H7 (cell line): Measurements from ENCODE around the gene JARID2. TPM values are rescaled to one million over a fixed set of nuclear protein-coding genes. Genes with fewer than 3 reads are reported as not detected.

ENCODE experiments used
- DNase-seq: peaks from one replicate; pipeline ENCODE4 v3.0.0; 2012
- H3K27me3 ChIP-seq: 2 replicates; pipeline ENCODE4 v1.6.0; 2011; ENCODE audit warnings: mild to moderate bottlenecking, low read length; ENCODE audit not compliant: control insufficient read depth, insufficient read depth
- H3K36me3 ChIP-seq: replicated peaks from 2 replicates; pipeline ENCODE4 v1.5.1; 2011; ENCODE audit warnings: low read length; ENCODE audit not compliant: control insufficient read depth, insufficient read depth
- H3K4me3 ChIP-seq: 2 replicates; pipeline ENCODE4 v1.5.1; 2011; ENCODE audit warnings: low read depth, mild to moderate bottlenecking, control low read depth, low read length, moderate library complexity; ENCODE audit not compliant: insufficient read depth
- total RNA-seq: library from RNA; depleted of rRNA; stranded (reverse); fragments of >200 nt; shearing (Covaris generic); gene quantifications from 2 replicates; pipeline ENCODE4 v1.2.3, GENCODE V29; 2014; rRNA removed

JARID2 gene
- 95.2 and 147 TPM in 2 replicates for total RNA-seq

GRCh38 chr6:15245361-15246216, at the start of gene JARID2:
JARID2 (plus strand) TSS chr6:15246069; CDS start chr6:15246540, 471 bp downstream.
- Histone ChIP-seq H3K4me3 (peak within 1 kb of the TSS; percentile 96), H3K36me3 (peaks cover 2% of the 10 kb centered on the region; the same call in 1 of the 2 replicates), H3K27me3 (no peaks in the 10 kb centered on the region)
- DNase-seq, result peak; percentile 98

GRCh38 chr6:15200087-15200486, 45.8 kb upstream of the JARID2 start:
- DNase-seq, result no peak
- Histone ChIP-seq H3K4me3 (no peak overlapping the region), H3K27me3 (no peaks in the 10 kb centered on the region), H3K36me3 (no peaks in the 10 kb centered on the region)

GRCh38 chr6:15205321-15205720, 40.5 kb upstream of the JARID2 start:
- DNase-seq, result no peak
- Histone ChIP-seq H3K4me3 (no peak overlapping the region), H3K27me3 (no peaks in the 10 kb centered on the region), H3K36me3 (no peaks in the 10 kb centered on the region)

- Histone ChIP-seq H3K4me3 (no peak overlapping the region), H3K27me3 (no peaks in the 10 kb centered on the region), H3K36me3 (no peaks in the 10 kb centered on the region)
- DNase-seq, result no peak
Measured at GRCh38 chr6:15206887-15207286, 39.0 kb upstream of the JARID2 start.

GRCh38 chr6:15207923-15208322, 37.9 kb upstream of the JARID2 start:
- H3K4me3 ChIP-seq, result no peak overlapping the region
- no peaks in the 10 kb centered on the region for H3K27me3 ChIP-seq
- no peaks in the 10 kb centered on the region for H3K36me3 ChIP-seq
- DNase-seq, result peak; percentile 77

- no peaks in the 10 kb centered on the region for H3K36me3 ChIP-seq
- no peak overlapping the region for H3K4me3 ChIP-seq
- H3K27me3 ChIP-seq, result no peaks in the 10 kb centered on the region
- no peak for DNase-seq
Measured at GRCh38 chr6:15213838-15214400, 31.9 kb upstream of the JARID2 start.

GRCh38 chr6:15218401-15218800, 27.5 kb upstream of the JARID2 start:
- no peak for DNase-seq
- no peaks in the 10 kb centered on the region for H3K27me3 ChIP-seq
- H3K36me3 ChIP-seq, result no peaks in the 10 kb centered on the region
- H3K4me3 ChIP-seq, result no peak overlapping the region

GRCh38 chr6:15220062-15220461, 25.8 kb upstream of the JARID2 start:
- Histone ChIP-seq H3K4me3 (no peak overlapping the region), H3K27me3 (no peaks in the 10 kb centered on the region), H3K36me3 (no peaks in the 10 kb centered on the region)
- DNase-seq, result no peak

- H3K27me3 ChIP-seq, result no peaks in the 10 kb centered on the region
- DNase-seq, result no peak
- H3K4me3 ChIP-seq, result no peak overlapping the region
- no peaks in the 10 kb centered on the region for H3K36me3 ChIP-seq
Measured at GRCh38 chr6:15227827-15228318, 18.0 kb upstream of the JARID2 start.

GRCh38 chr6:15230827-15231226, 15.0 kb upstream of the JARID2 start:
- no peaks in the 10 kb centered on the region for H3K36me3 ChIP-seq
- H3K4me3 ChIP-seq, result no peak overlapping the region
- DNase-seq, result no peak
- H3K27me3 ChIP-seq, result no peaks in the 10 kb centered on the region

- no peak for DNase-seq
- Histone ChIP-seq H3K36me3 (no peaks in the 10 kb centered on the region), H3K27me3 (no peaks in the 10 kb centered on the region), H3K4me3 (no peak overlapping the region)
Measured at GRCh38 chr6:15232836-15233510, 12.9 kb upstream of the JARID2 start.

GRCh38 chr6:15234068-15234758, 11.7 kb upstream of the JARID2 start:
- no peak for DNase-seq
- Histone ChIP-seq H3K27me3 (no peaks in the 10 kb centered on the region), H3K4me3 (no peak overlapping the region), H3K36me3 (no peaks in the 10 kb centered on the region)

- DNase-seq, result no peak
- no peaks in the 10 kb centered on the region for H3K27me3 ChIP-seq
- no peaks in the 10 kb centered on the region for H3K36me3 ChIP-seq
- no peak overlapping the region for H3K4me3 ChIP-seq
Measured at GRCh38 chr6:15239616-15240364, 6.1 kb upstream of the JARID2 start.

GRCh38 chr6:15242503-15242902, 3.4 kb upstream of the JARID2 start:
- no peak overlapping the region for H3K4me3 ChIP-seq
- H3K27me3 ChIP-seq, result no peaks in the 10 kb centered on the region
- H3K36me3 ChIP-seq, result peaks cover 2% of the 10 kb centered on the region; the same call in 1 of the 2 replicates
- no peak for DNase-seq
